GM15510 (cell line): ENCODE data around the gene SLC41A3.

Source experiments
- POLR2A ChIP-seq: IDR thresholded peaks from 3 replicates; pipeline ENCODE4 v1.6.1; 2011; ENCODE audit warnings: borderline replicate concordance; ENCODE audit not compliant: insufficient read length; ENCODE audit errors: extremely low read depth

The SLC41A3 gene

DNA sequence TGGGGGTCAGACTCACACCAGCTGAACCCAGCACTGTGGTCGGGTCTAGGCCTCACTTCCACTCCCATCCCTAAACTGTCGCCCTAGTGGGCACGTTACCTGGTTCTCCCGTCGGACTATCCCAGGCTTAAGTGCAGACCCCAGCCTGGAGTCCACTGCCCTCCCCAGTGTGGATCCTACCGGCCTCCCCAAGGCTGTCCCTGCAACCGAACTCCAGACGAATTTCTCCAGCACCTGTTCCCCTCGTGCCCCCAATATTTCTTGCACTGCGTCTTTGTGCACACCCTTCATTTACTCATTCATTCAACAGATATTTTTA is 26.5 kb downstream of the SLC41A3 start:
- TF ChIP-seq POLR2A, result no peak

DNA sequence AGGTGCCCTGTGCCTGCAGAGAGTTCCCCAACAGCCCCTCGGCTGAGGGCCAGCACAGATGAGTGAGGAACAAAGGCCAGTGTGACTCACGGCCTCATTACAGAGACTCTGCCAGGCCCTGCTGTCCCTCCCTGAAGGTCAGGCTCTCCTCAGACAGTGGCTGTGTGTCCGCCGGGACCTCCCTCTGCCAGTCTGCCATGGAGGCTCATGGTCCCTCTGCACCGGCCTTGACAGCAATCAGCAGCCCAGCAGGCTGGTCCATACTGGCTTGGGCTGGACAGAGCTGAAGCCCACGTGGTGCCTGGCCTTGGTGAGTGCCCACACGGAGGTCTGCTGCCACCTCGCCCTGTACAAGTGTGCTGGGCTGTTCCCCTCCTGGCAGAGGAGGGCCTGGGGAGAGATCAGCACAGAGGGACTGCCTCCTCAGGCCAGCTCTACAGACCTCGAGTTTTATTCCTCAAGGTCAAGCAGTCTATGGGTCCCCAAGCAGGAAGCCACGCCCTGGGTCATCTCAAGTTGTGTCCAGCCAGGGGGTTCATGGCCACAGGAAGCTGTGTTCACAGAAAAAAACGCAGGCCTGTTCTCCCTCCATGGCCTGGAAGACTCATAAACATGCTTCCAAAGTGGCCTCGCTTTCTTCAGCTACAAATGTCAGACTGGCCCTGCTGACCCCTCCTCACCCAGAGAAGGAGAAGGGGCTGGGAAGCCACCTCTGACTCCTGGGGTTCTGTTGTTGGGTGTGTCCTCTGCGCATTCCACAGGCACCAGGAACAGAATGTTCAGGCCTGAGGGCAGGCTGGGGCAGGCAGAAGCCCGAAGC is 27.0 kb downstream of the SLC41A3 start:
- TF ChIP-seq POLR2A, result no peak

DNA sequence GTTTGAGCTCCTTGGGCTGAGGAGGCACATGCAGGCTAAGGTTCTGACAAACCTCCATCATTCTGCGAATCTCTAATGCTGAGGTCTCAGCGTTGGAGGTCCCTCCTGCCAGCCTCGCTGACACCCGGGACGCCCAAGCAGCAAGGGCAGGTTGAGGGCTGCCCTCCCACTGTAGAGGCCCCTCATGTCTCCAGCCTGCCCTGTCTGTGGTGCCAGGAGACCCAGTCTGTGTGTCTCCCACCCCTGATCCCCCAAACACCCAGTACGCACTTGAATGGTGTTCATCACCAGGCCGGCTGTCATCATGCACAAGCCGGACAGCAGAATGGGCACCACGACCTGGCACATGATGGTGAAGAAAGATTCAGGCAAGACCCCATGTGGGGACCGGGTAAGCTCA is 27.8 kb downstream of the SLC41A3 start:
- no peak for TF ChIP-seq POLR2A

DNA sequence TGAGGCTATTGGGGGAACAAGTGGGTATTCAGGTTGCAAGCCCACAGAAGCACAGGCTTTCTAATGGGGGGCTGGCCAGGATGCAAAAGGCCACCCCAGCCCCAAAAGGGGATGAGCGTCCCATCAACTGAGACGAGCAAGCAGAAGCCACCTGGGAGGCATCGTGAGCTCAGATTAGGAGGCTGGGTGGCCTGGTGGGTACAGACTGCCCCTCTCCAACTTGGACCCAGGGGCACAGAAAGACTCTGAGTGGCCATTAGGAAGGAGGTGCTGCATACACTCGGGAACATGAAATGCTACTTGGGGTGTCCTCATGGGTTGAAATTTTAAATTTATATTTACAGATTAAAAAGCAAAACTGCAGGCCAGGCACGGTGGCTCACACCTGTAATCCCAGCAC is 29.1 kb downstream of the SLC41A3 start:
- no peak for TF ChIP-seq POLR2A

DNA sequence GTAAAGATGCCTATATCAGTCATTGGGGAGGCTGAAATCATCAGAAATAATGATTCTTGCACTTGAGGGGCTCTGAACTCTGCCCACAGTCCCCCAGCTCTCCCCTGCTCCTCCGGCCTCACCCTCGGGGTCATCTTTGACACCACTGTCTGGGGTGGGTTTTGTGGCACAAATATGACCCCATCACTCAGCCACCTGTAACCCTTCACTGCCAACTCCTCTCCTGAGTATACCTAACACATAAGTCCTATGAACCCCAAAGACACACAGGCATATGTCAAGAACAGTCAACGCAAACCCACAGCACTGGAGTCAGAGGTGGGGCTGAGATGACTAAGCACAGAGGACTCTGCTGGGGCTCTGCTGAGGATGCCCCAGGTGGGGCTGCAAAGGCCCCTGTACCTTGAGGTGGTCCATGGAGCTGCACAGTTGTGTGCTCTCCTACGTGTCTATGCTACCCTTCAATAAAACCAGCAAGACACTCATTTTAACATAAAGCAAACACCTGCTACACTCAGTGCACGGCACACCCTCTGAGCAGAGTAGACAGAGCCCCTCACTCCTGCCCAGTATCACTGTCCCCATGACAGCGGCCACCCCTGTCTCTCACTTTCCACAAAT is 29.9 kb downstream of the SLC41A3 start:
- TF ChIP-seq POLR2A, result no peak

DNA sequence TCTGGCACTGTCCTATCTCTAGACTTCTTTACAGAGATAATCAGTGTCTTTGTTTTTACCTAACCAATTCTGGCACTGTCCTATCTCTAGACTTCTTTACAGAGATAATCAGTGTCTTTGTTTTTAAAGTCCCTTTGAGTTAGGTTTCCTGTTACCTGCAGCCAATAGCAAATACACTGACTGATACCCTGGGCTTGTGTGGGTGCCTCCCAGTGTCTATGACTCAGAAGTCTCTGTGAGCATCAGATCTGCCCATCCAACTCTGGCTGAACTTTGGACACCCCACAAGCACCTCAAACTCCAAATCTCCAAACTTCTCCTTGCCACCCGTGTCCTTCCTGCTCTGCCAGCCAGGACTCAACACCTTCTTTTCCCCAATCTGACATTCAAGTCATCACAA is 30.4 kb downstream of the SLC41A3 start:
- TF ChIP-seq POLR2A, result no peak

DNA sequence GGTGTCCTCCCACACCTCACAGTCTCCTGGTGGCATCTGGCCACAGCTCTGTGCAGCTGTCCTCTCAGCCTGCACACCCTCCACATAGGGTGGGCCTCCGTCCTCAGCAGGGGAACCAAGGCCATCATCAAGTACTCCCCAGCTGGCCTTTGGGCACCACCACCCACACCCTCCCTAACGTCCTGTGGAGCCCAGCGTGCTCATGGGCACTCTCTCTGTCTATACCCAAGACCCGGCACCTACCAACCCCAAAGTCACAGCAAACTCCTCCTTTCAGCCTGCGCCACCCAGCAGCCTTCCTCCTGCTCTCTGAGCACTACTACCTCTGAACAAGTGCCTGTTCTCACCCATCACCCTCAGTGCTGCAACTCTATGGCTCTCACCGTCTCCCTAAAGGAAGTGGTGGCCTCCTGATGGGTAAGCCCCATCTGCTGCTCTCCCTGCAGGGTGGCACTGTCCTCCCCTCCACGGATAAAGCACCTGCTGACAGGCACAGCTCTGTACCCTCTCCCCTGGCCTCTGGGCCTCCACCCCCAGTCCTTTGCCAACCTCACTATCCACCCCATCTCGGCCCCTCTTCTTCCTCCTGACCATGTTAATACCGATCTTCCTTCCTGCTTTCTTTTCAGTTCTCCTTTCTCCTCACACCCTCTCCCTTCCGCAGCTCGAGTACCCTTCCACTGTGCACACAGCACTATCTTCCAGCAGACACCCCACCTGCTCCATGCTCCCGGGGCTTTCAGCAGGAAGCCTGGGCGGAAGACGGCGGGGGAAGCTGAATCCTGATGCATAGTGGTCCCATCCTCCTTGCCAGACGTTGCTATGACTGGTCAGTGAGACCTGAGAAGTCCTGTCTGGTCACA is 31.5 kb downstream of the SLC41A3 start:
- TF ChIP-seq POLR2A, result no peak

DNA sequence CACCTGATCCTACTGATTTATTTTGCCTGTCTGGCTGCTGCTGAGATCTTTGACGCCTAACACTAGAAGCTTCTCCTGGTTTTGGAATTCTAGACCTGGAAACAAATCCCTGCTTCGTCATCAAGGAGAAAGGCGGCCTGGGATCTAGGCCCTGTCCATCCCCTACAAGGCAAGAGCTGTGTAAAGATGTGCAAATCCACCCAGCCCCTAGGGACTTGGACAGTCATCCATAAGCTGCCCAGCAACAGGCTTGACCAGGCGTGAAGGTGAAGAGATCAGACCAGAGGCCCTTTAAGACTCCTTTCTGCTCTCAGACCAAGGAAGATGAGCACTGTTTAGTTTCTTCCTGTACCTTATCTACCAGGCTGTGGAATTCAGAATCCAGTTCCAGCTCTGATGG is 32.2 kb downstream of the SLC41A3 start:
- TF ChIP-seq POLR2A, result no peak

DNA sequence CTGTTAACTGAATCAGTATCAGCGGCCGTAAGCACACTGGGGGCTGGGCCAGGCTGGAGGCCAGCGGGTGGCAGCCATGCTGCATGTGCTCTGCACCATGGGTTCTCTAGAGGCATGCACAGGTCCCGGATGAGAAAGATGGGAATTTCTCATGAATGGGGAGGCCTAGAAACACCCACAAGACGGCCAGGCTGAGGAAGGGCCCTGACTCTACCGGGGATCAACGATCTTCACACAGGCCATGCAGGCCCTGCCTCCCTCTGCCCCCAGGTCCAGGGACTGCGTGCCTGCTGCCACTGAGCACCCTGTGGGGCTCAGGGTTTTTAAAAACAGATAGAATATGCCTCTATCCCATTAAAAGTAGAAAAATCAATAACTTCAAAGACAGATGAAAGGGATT is 32.7 kb downstream of the SLC41A3 start:
- no peak for TF ChIP-seq POLR2A

DNA sequence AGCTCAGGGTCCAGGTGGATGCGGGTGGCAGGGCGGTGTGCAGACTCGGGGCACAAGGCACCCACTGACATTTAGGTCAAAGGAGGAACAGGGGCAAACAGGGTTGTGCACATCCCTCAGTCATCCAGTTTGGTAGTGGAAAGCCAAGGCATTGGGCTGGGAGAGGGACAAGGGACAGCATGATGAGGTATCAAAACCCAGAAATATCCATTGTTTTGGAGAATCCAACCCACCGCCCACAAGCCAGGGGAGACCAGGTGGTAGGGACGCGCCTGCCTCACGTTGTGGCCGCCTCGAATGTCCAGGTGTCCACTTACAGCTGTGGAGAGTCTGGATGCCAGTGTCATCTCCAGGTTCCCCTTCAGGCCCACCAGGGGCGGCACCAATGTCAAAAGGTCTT is 33.3 kb downstream of the SLC41A3 start:
- TF ChIP-seq POLR2A, result no peak

DNA sequence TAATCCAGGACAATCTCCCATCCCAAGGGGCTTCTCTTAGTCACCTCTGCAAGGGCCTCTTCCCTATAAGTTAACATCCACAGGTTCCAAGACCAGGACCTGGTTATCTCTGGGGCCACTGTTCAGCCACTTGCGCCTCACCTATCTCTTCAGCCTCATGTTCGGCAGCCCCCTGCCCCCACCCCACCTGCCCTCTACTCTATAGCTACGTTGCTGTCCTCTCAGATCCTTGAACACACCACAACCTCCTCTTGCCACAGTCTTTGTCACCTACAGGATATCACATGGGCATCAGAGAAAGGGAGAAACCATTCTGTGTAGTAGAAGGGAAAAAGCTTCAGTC is 33.9 kb downstream of the SLC41A3 start:
- no peak for TF ChIP-seq POLR2A

DNA sequence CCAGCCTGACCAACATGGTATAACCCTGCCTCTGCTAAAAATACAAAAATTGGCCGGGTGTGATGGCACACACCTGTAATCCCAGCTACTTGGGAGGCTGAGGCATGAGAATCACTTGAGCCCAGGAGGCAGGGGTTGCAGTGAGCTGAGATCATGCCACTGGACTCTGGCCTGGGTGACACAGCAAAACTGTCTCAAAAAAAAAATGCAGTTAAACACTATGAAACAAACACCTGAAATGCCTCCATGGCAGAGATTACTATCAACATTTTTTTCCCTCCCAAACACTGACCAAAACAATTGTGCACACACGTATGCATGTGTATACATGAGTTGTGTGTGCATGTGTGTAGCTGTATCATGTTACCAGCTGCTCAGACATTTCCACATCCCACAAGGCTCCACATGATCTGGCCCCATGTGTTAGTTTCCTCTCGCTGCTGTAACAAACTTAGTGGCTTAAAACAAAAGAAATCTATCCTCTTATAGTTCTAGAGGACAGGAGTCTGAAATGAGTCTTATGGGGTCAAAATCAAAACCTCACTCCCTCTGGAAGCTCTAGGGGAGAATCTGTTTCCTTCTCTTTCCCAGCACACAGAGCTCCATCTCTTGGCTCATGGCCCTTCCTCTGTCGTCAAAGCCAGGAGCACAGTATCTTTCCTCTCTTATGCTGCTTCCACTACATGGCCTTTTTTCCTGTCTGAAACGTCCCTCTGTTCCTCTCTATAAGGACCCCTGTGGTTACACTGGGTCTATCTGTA is 34.5 kb downstream of the SLC41A3 start:
- TF ChIP-seq POLR2A, result no peak

DNA sequence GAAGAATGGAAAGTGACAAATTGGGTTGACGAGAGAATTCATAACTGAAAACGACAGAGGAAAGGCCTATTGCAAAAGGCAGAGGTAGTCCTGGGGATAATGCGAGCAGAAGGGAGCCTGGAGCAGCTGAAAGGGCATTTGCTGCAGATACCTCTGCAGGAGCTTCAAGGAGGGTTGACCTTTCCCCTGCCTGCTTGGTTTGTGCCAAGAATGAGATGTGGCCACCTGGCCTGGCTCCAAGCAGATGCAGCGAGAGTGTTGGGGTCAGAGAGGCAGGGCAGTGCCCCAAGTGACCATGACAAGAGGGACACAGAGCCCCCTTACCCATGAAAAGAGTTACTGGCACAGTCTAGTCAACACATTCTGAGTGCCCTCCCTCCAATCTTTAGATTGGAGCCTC is 43.5 kb downstream of the SLC41A3 start:
- TF ChIP-seq POLR2A, result no peak

DNA sequence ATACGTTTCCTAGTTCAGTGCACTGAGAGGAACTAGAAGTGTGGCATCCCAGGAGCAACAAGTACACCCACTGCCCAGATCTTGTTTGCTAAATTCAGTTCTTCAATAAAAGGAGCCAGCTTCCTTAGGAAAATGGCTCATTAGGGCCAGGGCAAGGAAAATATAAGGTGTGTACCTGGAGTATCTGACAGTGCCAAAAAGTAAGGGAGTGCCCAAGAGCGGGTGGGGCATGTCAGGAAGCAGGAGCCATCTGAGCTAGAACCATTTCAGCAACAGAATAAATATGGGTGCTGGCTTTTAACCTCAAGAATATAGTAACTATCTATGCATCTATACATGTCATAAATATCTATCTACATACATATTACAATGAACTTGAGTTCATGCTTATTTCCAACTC is 44.1 kb downstream of the SLC41A3 start:
- TF ChIP-seq POLR2A, result no peak

DNA sequence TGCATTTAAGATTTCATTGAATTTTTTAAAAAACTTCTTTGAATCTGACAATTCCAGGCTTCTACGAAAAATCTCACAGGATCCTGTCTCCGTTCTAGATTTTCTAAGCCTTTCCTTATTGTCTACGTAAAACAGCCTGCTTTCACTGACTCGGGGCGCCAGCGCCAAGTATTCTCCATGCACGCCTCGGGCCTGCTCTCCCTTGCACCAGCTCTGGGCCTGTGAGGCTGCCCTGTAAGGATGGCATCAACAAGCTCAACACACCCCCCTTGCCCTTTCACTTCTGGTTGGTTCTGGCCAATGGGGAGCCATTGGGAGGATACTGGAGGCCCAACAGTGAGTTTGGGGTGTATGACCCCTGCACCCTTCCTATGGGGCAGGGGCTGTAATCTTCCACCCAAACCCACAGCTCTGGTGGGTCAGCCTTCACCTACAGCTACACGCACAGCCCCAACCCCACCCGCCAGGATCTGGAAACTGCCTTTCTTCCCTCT is 47.8 kb downstream of the SLC41A3 start:
- no peak for TF ChIP-seq POLR2A
